Kidney tubule cell (primary cell): Measurements from ENCODE around the gene IFRD2.
"Not testable (repeated sequence)": the region's sequence is repeated elsewhere in the genome, so short reads cannot be mapped to it uniquely, and the experiment has no call there.

Source experiments
- DNase-seq: peaks from one replicate; pipeline ENCODE4 v3.0.0-alpha.2; 2018; ENCODE audit warnings: low spot score

Gene IFRD2

GRCh38 chr3:50251220-50251619 lies 41.0 kb downstream of the IFRD2 start:
- DNase-seq, result peak; percentile 92

- no peak for DNase-seq
These were observed 41.7 kb downstream of the IFRD2 start for GRCh38 chr3:50250514-50250913.

GRCh38 chr3:50249457-50249856 lies 42.8 kb downstream of the IFRD2 start:
- no peak for DNase-seq

GRCh38 chr3:50248387-50248786 lies 43.8 kb downstream of the IFRD2 start:
- peak; percentile 83 for DNase-seq

- peak; percentile 87 for DNase-seq
These were observed 45.7 kb downstream of the IFRD2 start for GRCh38 chr3:50246517-50246954.

- peak; percentile 84 for DNase-seq
These were observed 46.3 kb downstream of the IFRD2 start for GRCh38 chr3:50245831-50246516.

GRCh38 chr3:50245251-50245745 lies 46.9 kb downstream of the IFRD2 start:
- DNase-seq, result no peak

GRCh38 chr3:50244813-50245212 lies 47.4 kb downstream of the IFRD2 start:
- DNase-seq, result not testable (repeated sequence)

- DNase-seq, result no peak
These were observed 48.7 kb downstream of the IFRD2 start for GRCh38 chr3:50243543-50243895.

- DNase-seq, result peak; percentile 82
These were observed 49.2 kb downstream of the IFRD2 start for GRCh38 chr3:50242851-50243542.

GRCh38 chr3:50242381-50242770 lies 49.9 kb downstream of the IFRD2 start:
- no peak for DNase-seq

- no peak for DNase-seq
These were observed 50.4 kb downstream of the IFRD2 start for GRCh38 chr3:50241713-50242380.

GRCh38 chr3:50241163-50241562 lies 51.1 kb downstream of the IFRD2 start:
- DNase-seq, result no peak

GRCh38 chr3:50239649-50240048 lies 52.6 kb downstream of the IFRD2 start:
- no peak for DNase-seq

GRCh38 chr3:50238549-50239026 lies 53.6 kb downstream of the IFRD2 start:
- DNase-seq, result peak; percentile 57

- DNase-seq, result peak; percentile 91
These were observed 54.3 kb downstream of the IFRD2 start for GRCh38 chr3:50237754-50238548.
